CD4-positive, alpha-beta T cell treated with Interleukin-10 for 1 hour (primary cell): Measurements from ENCODE around the gene SEC63.

Source experiments
- DNase-seq: peaks from one replicate; pipeline ENCODE4 v3.0.0-alpha.2; 2020

The SEC63 gene

GRCh38 chr6:107853230-107853629, 104.8 kb downstream of the SEC63 start:
- no peak for DNase-seq

- no peak for DNase-seq
Measured at GRCh38 chr6:107849325-107849724, 108.7 kb downstream of the SEC63 start.

GRCh38 chr6:107847844-107848802, 109.9 kb downstream of the SEC63 start:
- peak; percentile 82 for DNase-seq

- no peak for DNase-seq
Measured at GRCh38 chr6:107846262-107846795, 111.7 kb downstream of the SEC63 start.

GRCh38 chr6:107845777-107846176, 112.2 kb downstream of the SEC63 start:
- DNase-seq: no peak

- DNase-seq: no peak
Measured at GRCh38 chr6:107843400-107843799, 114.6 kb downstream of the SEC63 start.

- DNase-seq: no peak
Measured at GRCh38 chr6:107841275-107841670, 116.7 kb downstream of the SEC63 start.

- no peak for DNase-seq
Measured at GRCh38 chr6:107840636-107841274, 117.3 kb downstream of the SEC63 start.

GRCh38 chr6:107833136-107833535, 124.9 kb downstream of the SEC63 start:
- DNase-seq: no peak

GRCh38 chr6:107832151-107833056, 125.6 kb downstream of the SEC63 start:
- no peak for DNase-seq

- no peak for DNase-seq
Measured at GRCh38 chr6:107830060-107830459, 127.9 kb downstream of the SEC63 start.

- peak; percentile 28 for DNase-seq
Measured at GRCh38 chr6:107827541-107827940, 130.5 kb downstream of the SEC63 start.

- DNase-seq: peak; percentile 74
Measured at GRCh38 chr6:107823047-107823557, 134.9 kb downstream of the SEC63 start.

GRCh38 chr6:107822176-107823046, 135.6 kb downstream of the SEC63 start:
- peak; percentile 84 for DNase-seq

- no peak for DNase-seq
Measured at GRCh38 chr6:107821591-107821990, 136.4 kb downstream of the SEC63 start.

- DNase-seq: peak; percentile 57
Measured at GRCh38 chr6:107820338-107821261, 137.4 kb downstream of the SEC63 start.

GRCh38 chr6:107819964-107820337, 138.1 kb downstream of the SEC63 start:
- DNase-seq: peak; percentile 44

GRCh38 chr6:107819217-107819616, 138.8 kb downstream of the SEC63 start:
- no peak for DNase-seq

GRCh38 chr6:107818272-107818671, 139.7 kb downstream of the SEC63 start:
- no peak for DNase-seq

GRCh38 chr6:107817784-107818183, 140.2 kb downstream of the SEC63 start:
- no peak for DNase-seq
